ENCODE results near the gene DDX51. TPM values are rescaled to one million over a fixed set of nuclear protein-coding genes. Genes with fewer than 3 reads are reported as not detected.
A peak's percentile ranks its signal among the peaks of the same experiment; 100 is the strongest.

The DDX51 gene
- total RNA-seq, 1 donor from 2014 or later: 10.2 TPM

DNA sequence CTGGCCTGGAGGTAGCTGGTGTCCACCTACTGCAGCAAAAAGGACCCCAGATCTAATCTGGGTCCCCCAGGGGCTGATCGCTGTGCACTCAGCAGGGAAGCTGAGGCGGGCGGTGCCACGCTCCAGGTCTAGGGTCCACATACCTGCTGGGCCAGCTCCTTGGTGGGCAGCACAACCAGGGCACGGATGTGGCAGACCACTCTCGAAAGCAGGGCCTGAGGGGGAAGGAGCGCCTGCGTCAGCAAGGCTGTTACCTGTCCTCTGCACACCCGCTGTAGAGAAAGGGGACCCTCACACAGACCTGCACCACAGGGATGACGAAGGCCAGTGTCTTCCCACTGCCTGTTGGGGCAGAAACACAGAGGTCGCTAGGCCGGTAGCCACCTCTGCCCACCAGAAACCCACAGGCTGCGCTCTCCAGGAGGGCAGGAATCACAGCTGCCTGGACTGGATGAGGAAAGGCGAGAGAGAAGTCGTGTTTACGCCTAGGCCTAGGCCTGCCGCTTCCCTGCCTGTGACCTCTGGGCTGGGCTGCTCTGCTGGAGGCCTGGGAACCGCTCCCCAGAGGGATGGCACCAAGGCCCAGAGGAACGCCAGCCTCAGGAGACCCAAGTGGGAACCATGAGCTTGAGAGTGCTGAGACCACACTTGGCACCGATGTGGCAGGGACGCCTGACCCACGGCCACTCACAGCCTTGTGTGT lies 2.0 kb downstream of the DDX51 start:
- H3K27me3 Mint-ChIP-seq (ENCODE audit: low read depth, unreplicated experiment): no peaks in the 10 kb centered on the region
- H3K36me3 Mint-ChIP-seq (ENCODE audit: low read depth, unreplicated experiment): peaks cover 4% of the 10 kb centered on the region
- Histone ChIP-seq H3K4me1 (ENCODE audit: insufficient read depth, low read length) (peaks cover 21% of the 10 kb centered on the region), H4K20me1 (ENCODE audit: insufficient read depth, low read length) (peaks cover 42% of the 10 kb centered on the region), H3K27me3 (ENCODE audit: insufficient read depth, low read length) (no peaks in the 10 kb centered on the region), H3K36me3 (ENCODE audit: insufficient read depth, low read length) (peaks cover 5% of the 10 kb centered on the region), H2AFZ (ENCODE audit: low read depth, low read length) (no peak overlapping the region), H3K9ac (ENCODE audit: low read length) (no peak overlapping the region), H3K79me2 (ENCODE audit: insufficient read depth, low read length) (peaks cover 49% of the 10 kb centered on the region), H3K4me2 (ENCODE audit: low read length) (peak overlapping the region; percentile 98), H3K9me3 (ENCODE audit: insufficient read depth, low read depth, low read length) (no peaks in the 10 kb centered on the region), H3K4me3 (ENCODE audit: insufficient read depth, low read depth, low read length) (no peak overlapping the region), H3K27ac (ENCODE audit: low read depth, low read length) (no peak overlapping the region)
- no peak for FAIRE-seq
- peaks cover 12% of the 10 kb centered on the region for H3K4me1 Mint-ChIP-seq (ENCODE audit: low read depth, unreplicated experiment)
- no peaks in the 10 kb centered on the region for H3K9me3 Mint-ChIP-seq (ENCODE audit: unreplicated experiment)
- DNase-seq (ENCODE audit: low read depth): no peak
- H3K4me3 Mint-ChIP-seq (ENCODE audit: unreplicated experiment): peak overlapping the region; percentile 70
- no peak overlapping the region for H3K27ac Mint-ChIP-seq (ENCODE audit: unreplicated experiment)
- TF ChIP-seq EZH2 (IDR thresholded peaks at IDR 0.05; ENCODE audit: insufficient read depth, low read length): no peak
- TF ChIP-seq, protein P1, sequence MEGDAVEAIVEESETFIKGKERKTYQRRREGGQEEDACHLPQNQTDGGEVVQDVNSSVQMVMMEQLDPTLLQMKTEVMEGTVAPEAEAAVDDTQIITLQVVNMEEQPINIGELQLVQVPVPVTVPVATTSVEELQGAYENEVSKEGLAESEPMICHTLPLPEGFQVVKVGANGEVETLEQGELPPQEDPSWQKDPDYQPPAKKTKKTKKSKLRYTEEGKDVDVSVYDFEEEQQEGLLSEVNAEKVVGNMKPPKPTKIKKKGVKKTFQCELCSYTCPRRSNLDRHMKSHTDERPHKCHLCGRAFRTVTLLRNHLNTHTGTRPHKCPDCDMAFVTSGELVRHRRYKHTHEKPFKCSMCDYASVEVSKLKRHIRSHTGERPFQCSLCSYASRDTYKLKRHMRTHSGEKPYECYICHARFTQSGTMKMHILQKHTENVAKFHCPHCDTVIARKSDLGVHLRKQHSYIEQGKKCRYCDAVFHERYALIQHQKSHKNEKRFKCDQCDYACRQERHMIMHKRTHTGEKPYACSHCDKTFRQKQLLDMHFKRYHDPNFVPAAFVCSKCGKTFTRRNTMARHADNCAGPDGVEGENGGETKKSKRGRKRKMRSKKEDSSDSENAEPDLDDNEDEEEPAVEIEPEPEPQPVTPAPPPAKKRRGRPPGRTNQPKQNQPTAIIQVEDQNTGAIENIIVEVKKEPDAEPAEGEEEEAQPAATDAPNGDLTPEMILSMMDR (IDR thresholded peaks at IDR 0.05; ENCODE audit: insufficient read depth, low read depth, low read length): no peak

DNA sequence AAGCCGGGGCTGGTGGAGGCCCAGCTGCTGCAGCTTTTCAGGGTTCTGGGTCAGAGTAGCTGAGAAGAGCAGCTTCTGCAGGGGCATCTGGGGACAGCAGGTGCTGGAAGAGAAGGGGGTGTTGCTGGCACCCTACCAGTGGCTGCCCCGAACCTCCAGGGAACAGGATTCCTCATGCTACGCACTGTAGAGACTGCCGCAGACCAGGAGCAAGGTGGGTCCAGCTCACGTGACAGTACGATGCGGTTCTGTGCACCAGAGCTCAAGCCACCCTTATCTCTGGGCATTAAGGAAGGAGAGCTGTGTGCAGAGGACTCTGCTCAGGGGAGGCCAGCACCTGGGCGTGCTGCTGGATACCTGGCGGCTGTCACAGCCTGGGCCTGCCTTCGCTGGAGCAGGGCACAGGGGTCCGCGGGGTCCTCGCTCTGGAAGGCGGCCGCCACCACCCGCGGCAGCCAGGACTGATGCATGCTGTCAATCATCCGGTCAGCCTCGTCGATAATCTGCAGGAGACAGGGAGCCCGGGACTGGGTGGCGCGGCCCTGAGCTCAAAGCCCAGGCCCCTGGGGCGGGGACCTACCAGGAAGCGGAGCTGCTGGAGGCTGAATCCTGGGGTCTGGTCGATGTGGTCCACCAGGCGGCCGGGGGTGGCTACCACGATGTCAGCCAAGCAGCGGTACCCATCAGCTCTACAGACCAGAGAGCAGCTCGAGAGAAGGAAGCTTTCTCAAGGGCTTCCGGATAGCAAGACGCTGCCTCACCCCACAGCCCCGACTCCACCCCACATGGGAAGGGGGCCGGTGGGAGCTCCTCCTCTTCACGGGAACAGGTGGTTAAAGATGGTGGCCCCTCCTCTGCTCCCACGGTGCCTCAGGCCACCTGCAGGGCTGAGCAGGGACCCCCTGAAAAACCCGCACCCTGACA lies 2.9 kb downstream of the DDX51 start:
- Mint-ChIP-seq H3K4me3 (ENCODE audit: unreplicated experiment) (no peak overlapping the region), H3K4me1 (ENCODE audit: low read depth, unreplicated experiment) (peaks cover 13% of the 10 kb centered on the region), H3K27me3 (ENCODE audit: low read depth, unreplicated experiment) (no peaks in the 10 kb centered on the region), H3K27ac (ENCODE audit: unreplicated experiment) (no peak overlapping the region), H3K9me3 (ENCODE audit: unreplicated experiment) (no peaks in the 10 kb centered on the region), H3K36me3 (ENCODE audit: low read depth, unreplicated experiment) (peaks cover 4% of the 10 kb centered on the region)
- Histone ChIP-seq H3K27me3 (ENCODE audit: insufficient read depth, low read length) (no peaks in the 10 kb centered on the region), H3K9me3 (ENCODE audit: insufficient read depth, low read depth, low read length) (no peaks in the 10 kb centered on the region), H3K79me2 (ENCODE audit: insufficient read depth, low read length) (peaks cover 40% of the 10 kb centered on the region), H3K4me1 (ENCODE audit: insufficient read depth, low read length) (peaks cover 21% of the 10 kb centered on the region), H3K9ac (ENCODE audit: low read length) (no peak overlapping the region), H3K36me3 (ENCODE audit: insufficient read depth, low read length) (peaks cover 5% of the 10 kb centered on the region), H2AFZ (ENCODE audit: low read depth, low read length) (no peak overlapping the region), H4K20me1 (ENCODE audit: insufficient read depth, low read length) (peaks cover 33% of the 10 kb centered on the region), H3K4me2 (ENCODE audit: low read length) (no peak overlapping the region), H3K4me3 (ENCODE audit: insufficient read depth, low read depth, low read length) (no peak overlapping the region), H3K27ac (ENCODE audit: low read depth, low read length) (no peak overlapping the region)
- TF ChIP-seq EZH2 (IDR thresholded peaks at IDR 0.05; ENCODE audit: insufficient read depth, low read length): no peak
- TF ChIP-seq, protein P1 (IDR thresholded peaks at IDR 0.05; ENCODE audit: insufficient read depth, low read depth, low read length): no peak
- FAIRE-seq: no peak
- no peak for DNase-seq (ENCODE audit: low read depth)

All from astrocyte (in vitro differentiated cells and primary cell).